ENCODE measurements around the gene NACAD.

DNA sequence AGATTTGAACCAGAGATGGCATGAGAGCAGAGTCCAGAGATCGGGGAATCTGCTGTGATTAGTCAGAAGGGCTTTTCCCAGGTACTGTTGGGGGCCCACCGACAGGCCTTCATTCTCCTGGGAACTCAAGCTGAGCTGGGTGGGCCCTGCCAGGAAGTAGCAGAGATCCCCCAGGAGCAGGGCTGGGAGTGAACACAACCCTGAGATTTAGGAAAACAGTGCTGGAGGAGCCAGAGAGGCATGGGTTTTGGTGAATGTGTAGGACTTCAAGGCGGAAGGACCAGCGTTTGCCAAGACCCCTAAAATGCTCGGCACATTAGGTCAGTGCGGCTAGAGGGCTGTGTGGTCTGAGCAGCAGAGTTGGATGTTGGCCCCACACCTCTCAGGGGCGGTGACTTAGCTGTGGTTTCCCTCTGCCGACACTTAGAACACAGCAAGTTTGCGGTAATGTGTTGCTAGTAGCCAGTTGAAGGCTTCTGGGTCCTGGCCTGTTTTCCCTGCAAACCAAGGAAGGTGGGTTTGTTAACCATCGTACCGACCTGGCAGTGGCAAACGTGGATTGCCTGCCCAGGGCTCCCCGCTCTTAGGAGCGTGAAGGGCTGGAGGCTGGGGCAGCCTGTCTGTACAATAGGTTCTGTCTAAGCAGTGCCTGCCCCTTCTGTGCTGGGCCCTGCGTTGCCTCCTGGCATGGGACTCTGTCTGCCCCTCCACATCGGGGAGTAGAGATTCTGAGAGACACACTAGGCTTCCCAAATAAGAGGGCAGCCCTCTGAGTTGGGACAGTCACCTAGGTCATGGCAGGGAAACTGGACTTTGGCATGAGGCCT is 14.0 kb downstream of the NACAD start:
- TF ChIP-seq, protein P1, sequence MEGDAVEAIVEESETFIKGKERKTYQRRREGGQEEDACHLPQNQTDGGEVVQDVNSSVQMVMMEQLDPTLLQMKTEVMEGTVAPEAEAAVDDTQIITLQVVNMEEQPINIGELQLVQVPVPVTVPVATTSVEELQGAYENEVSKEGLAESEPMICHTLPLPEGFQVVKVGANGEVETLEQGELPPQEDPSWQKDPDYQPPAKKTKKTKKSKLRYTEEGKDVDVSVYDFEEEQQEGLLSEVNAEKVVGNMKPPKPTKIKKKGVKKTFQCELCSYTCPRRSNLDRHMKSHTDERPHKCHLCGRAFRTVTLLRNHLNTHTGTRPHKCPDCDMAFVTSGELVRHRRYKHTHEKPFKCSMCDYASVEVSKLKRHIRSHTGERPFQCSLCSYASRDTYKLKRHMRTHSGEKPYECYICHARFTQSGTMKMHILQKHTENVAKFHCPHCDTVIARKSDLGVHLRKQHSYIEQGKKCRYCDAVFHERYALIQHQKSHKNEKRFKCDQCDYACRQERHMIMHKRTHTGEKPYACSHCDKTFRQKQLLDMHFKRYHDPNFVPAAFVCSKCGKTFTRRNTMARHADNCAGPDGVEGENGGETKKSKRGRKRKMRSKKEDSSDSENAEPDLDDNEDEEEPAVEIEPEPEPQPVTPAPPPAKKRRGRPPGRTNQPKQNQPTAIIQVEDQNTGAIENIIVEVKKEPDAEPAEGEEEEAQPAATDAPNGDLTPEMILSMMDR (IDR thresholded peaks at IDR 0.05; ENCODE audit: poor library complexity) = no peak
- TF ChIP-seq EZH2 (IDR thresholded peaks at IDR 0.05; ENCODE audit: borderline replicate concordance) = no peak
- no peak for TF ChIP-seq EZH2phosphoT487 (IDR thresholded peaks at IDR 0.05; ENCODE audit: low read depth, severe bottlenecking, unreplicated experiment)
